ENCODE data around the gene SLC6A9.

- TF ChIP-seq CTCF (IDR thresholded peaks at IDR 0.05 in 2 of 3, conservative IDR thresholded peaks at IDR 0.05 in 1 of 3; ENCODE audit: borderline replicate concordance in 1 of 3, insufficient read depth in 1 of 3, low read depth in 2 of 3, low read length in 2 of 3) (no peak), ZNF274 (IDR thresholded peaks at IDR 0.05; ENCODE audit: low read depth, low read length) (no peak), POLR2AphosphoS5 (IDR thresholded peaks at IDR 0.05; ENCODE audit: low read depth, low read length) (no peak), EZH2 (IDR thresholded peaks at IDR 0.05) (no peak), FOSL1 (IDR thresholded peaks at IDR 0.05; ENCODE audit: low read depth) (no peak), EGR1 (IDR thresholded peaks at IDR 0.05; ENCODE audit: low read depth) (no peak), SRF (IDR thresholded peaks at IDR 0.05; ENCODE audit: low read depth) (no peak), POLR2A (IDR thresholded peaks at IDR 0.05; ENCODE audit: borderline replicate concordance, extremely low read depth, insufficient read depth, insufficient read length) (no peak), SIN3A (IDR thresholded peaks at IDR 0.05; ENCODE audit: low read depth) (no peak), SP1 (IDR thresholded peaks at IDR 0.05; ENCODE audit: low read depth) (no peak), EZH2phosphoT487 (IDR thresholded peaks at IDR 0.05; ENCODE audit: borderline replicate concordance) (no peak)
These were observed 75.0 kb downstream of the SLC6A9 start for GRCh38 chr1:43956234-43956633.

All from HCT116 (cell line).